Fibroblast of pulmonary artery (primary cell): ENCODE data around the gene GNB1L.

ENCODE experiments used
- DNase-seq: peaks from one replicate; pipeline ENCODE4 v3.0.0-alpha.2; 2010; ENCODE audit warnings: low read depth
- H3K4me3 ChIP-seq: replicated peaks from 2 replicates; pipeline ENCODE4 v1.5.1; 2011; ENCODE audit warnings: low read depth, mild to moderate bottlenecking, control low read depth, low read length, moderate library complexity
- CTCF ChIP-seq: IDR thresholded peaks from 2 replicates; pipeline ENCODE4 v1.5.1; 2011; ENCODE audit warnings: mild to moderate bottlenecking, control low read depth, low read length, inconsistent platforms; ENCODE audit errors: missing control alignments

GNB1L gene

GRCh38 chr22:19843857-19844376 lies 10.8 kb downstream of the GNB1L start:
- no peak for DNase-seq
- TF ChIP-seq CTCF: no peak
- no peak overlapping the region for H3K4me3 ChIP-seq

- DNase-seq: no peak
- no peak for TF ChIP-seq CTCF
- no peak overlapping the region for H3K4me3 ChIP-seq
Measured at GRCh38 chr22:19843107-19843856, 11.4 kb downstream of the GNB1L start.

- TF ChIP-seq CTCF: no peak
- H3K4me3 ChIP-seq: no peak overlapping the region
- no peak for DNase-seq
Measured at GRCh38 chr22:19842393-19843106, 12.1 kb downstream of the GNB1L start.

- no peak for DNase-seq
- no peak for TF ChIP-seq CTCF
- no peak overlapping the region for H3K4me3 ChIP-seq
Measured at GRCh38 chr22:19841641-19842392, 12.9 kb downstream of the GNB1L start.

- no peak for DNase-seq
- H3K4me3 ChIP-seq: no peak overlapping the region
- no peak for TF ChIP-seq CTCF
Measured at GRCh38 chr22:19840955-19841640, 13.6 kb downstream of the GNB1L start.

GRCh38 chr22:19840059-19840458 lies 14.6 kb downstream of the GNB1L start:
- no peak overlapping the region for H3K4me3 ChIP-seq
- no peak for TF ChIP-seq CTCF
- no peak for DNase-seq
